ENCODE data around the gene KLC1. TPM values are rescaled to one million over a fixed set of nuclear protein-coding genes. Genes with fewer than 3 reads are reported as not detected.

KLC1 gene
- total RNA-seq, 1 experiment from 2014 or later: 163 TPM

GRCh38 chr14:103725739-103726395, 96.9 kb downstream of the KLC1 start:
- DNase-seq (ENCODE audit: low spot score): no peak
- intact Hi-C loops (cut with micrococcal nuclease; ENCODE audit: unreplicated experiment): no loop called here
- Histone ChIP-seq H3K27me3 (replicated peaks; ENCODE audit: insufficient read depth, low read depth, low read length, poor library complexity) (no peaks in the 10 kb centered on the region), H3K4me3 (ENCODE audit: low read depth, low read length, poor library complexity, severe bottlenecking) (no peak overlapping the region), H3K4me1 (ENCODE audit: insufficient read depth, low read length, poor library complexity, severe bottlenecking) (no peaks in the 10 kb centered on the region), H3K36me3 (ENCODE audit: insufficient read depth, low read length, poor library complexity, severe bottlenecking) (peaks cover 9% of the 10 kb centered on the region), H3K27ac (ENCODE audit: low read depth, low read length, poor library complexity, severe bottlenecking) (no peak overlapping the region), H3K9me3 (ENCODE audit: low read depth, low read length, poor library complexity, severe bottlenecking) (no peaks in the 10 kb centered on the region)
- TF ChIP-seq CTCF (conservative IDR thresholded peaks at IDR 0.05; ENCODE audit: low read depth, low read length) (no peak), EZH2 (IDR thresholded peaks at IDR 0.05; ENCODE audit: borderline replicate concordance, low read depth, low read length, poor library complexity, severe bottlenecking) (no peak)
- POLR2A ChIA-PET (ENCODE audit: low non-redundant PET): no interaction called here
- CTCF ChIA-PET: no interaction called here
- BruUV-seq (replicated peaks): no TSS peak

- ChIA-PET CTCF (no interaction called here), POLR2A (ENCODE audit: low non-redundant PET) (no interaction called here)
- BruUV-seq (replicated peaks): no TSS peak
- H3K27me3 ChIP-seq (replicated peaks; ENCODE audit: insufficient read depth, low read depth, low read length, poor library complexity): no peaks in the 10 kb centered on the region
- no peak overlapping the region for H3K4me3 ChIP-seq (ENCODE audit: low read depth, low read length, poor library complexity, severe bottlenecking)
- H3K27ac ChIP-seq (ENCODE audit: low read depth, low read length, poor library complexity, severe bottlenecking): no peak overlapping the region
- no peak for DNase-seq (ENCODE audit: low spot score)
- no peaks in the 10 kb centered on the region for H3K9me3 ChIP-seq (ENCODE audit: low read depth, low read length, poor library complexity, severe bottlenecking)
- intact Hi-C loops (cut with micrococcal nuclease; ENCODE audit: unreplicated experiment): no loop called here
- peaks cover 9% of the 10 kb centered on the region for H3K36me3 ChIP-seq (ENCODE audit: insufficient read depth, low read length, poor library complexity, severe bottlenecking)
- TF ChIP-seq EZH2 (IDR thresholded peaks at IDR 0.05; ENCODE audit: borderline replicate concordance, low read depth, low read length, poor library complexity, severe bottlenecking): no peak
- no peak for TF ChIP-seq CTCF (conservative IDR thresholded peaks at IDR 0.05; ENCODE audit: low read depth, low read length)
- H3K4me1 ChIP-seq (ENCODE audit: insufficient read depth, low read length, poor library complexity, severe bottlenecking): no peaks in the 10 kb centered on the region
Observed at GRCh38 chr14:103726474-103726873, 97.5 kb downstream of the KLC1 start.

DNA sequence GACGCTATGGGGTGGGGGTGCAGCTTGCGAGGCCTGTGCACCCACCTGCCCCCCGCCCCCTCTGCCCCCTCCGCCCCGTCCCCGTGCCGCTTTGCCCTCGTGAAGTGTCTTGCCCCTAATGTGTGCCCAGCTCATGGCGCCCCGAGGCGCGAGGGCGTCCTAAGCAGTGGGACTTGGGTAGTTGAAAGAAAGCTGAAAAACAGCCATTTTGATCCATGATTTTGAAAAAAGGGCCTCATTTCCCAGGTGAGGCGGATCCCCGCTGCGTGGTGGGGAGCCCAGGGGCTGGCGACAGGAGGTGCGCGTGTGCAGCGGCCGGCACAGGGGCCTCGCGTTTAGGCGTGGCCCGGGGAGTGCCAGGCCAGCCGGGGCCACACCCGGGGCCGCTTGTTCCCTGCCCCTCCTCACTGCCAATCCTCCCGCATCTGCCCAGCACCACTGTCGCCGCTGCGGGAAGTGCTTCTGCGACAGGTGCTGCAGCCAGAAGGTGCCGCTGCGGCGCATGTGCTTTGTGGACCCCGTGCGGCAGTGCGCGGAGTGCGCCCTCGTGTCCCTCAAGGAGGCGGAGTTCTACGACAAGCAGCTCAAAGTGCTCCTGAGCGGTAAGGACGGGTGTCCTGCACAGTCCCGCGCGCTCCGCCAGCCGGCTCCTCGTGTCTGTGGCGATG, 98.4 kb downstream of the KLC1 start:
- POLR2A ChIA-PET (ENCODE audit: low non-redundant PET): no interaction called here
- no peak overlapping the region for H3K4me3 ChIP-seq (ENCODE audit: low read depth, low read length, poor library complexity, severe bottlenecking)
- no peaks in the 10 kb centered on the region for H3K4me1 ChIP-seq (ENCODE audit: insufficient read depth, low read length, poor library complexity, severe bottlenecking)
- DNase-seq (ENCODE audit: low spot score): no peak
- intact Hi-C loops (cut with micrococcal nuclease; ENCODE audit: unreplicated experiment): no loop called here
- no peak overlapping the region for H3K27ac ChIP-seq (ENCODE audit: low read depth, low read length, poor library complexity, severe bottlenecking)
- no TSS peak for BruUV-seq (replicated peaks)
- TF ChIP-seq EZH2 (IDR thresholded peaks at IDR 0.05; ENCODE audit: borderline replicate concordance, low read depth, low read length, poor library complexity, severe bottlenecking) (no peak), CTCF (conservative IDR thresholded peaks at IDR 0.05; ENCODE audit: low read depth, low read length) (no peak)
- no peaks in the 10 kb centered on the region for H3K27me3 ChIP-seq (replicated peaks; ENCODE audit: insufficient read depth, low read depth, low read length, poor library complexity)
- H3K9me3 ChIP-seq (ENCODE audit: low read depth, low read length, poor library complexity, severe bottlenecking): no peaks in the 10 kb centered on the region
- H3K36me3 ChIP-seq (ENCODE audit: insufficient read depth, low read length, poor library complexity, severe bottlenecking): peaks cover 9% of the 10 kb centered on the region
- CTCF ChIA-PET: no interaction called here
